WTC11 (cell line): ENCODE measurements around the gene FREM2. TPM values are rescaled to one million over a fixed set of nuclear protein-coding genes. Genes with fewer than 3 reads are reported as not detected.
A peak's percentile ranks its signal among the peaks of the same experiment; 100 is the strongest.

Source experiments
- ATAC-seq: fragments of 200-7000 bp; cut with Tn5 transposase; 2 replicates; pipeline ENCODE4 v1.10.0; 2021; ENCODE audit warnings: mild to moderate bottlenecking, moderate library complexity
- CTCF ChIA-PET: fragments of 300-600 bp; sonication (Branson Sonifier 250); formaldehyde crosslinking; loops from one replicate; lab custom pipeline; 2021; ENCODE audit warnings: antibody characterized with exemption; lab: Charles Lee
- POLR2A ChIA-PET: fragments of 350-600 bp; sonication (Branson Sonifier 250); formaldehyde crosslinking; loops from one replicate; lab custom pipeline; 2021; ENCODE audit warnings: antibody characterized with exemption; lab: Charles Lee
- DNase-seq: peaks from one replicate; pipeline ENCODE4 v3.0.0; 2021; ENCODE audit warnings: low spot score
- H3K27ac Mint-ChIP-seq: 2 replicates; pipeline ENCODE4 v1.8.0; 2021; ENCODE audit warnings: mixed read lengths
- H3K27me3 Mint-ChIP-seq: 2 replicates; pipeline ENCODE4 v1.8.0; 2021; ENCODE audit warnings: low read depth, mild to moderate bottlenecking, moderate library complexity, mixed read lengths
- H3K36me3 Mint-ChIP-seq: 2 replicates; pipeline ENCODE4 v1.8.0; 2021; ENCODE audit warnings: mixed read lengths
- H3K4me1 Mint-ChIP-seq: 2 replicates; pipeline ENCODE4 v1.8.0; 2022; ENCODE audit warnings: mixed read lengths
- H3K4me3 Mint-ChIP-seq: 2 replicates; pipeline ENCODE4 v1.8.0; 2021; ENCODE audit warnings: mild to moderate bottlenecking, moderate library complexity, mixed read lengths
- H3K9me3 Mint-ChIP-seq: 2 replicates; pipeline ENCODE4 v1.8.0; 2021; ENCODE audit warnings: mixed read lengths
- ARID4B ChIP-seq: sonication (generic); formaldehyde crosslinking; IDR thresholded peaks from 2 replicates; pipeline ENCODE4 v1.8.0; 2023; ENCODE audit warnings: missing genetic modification reagents, mild to moderate bottlenecking, borderline replicate concordance
- E2F4 ChIP-seq: sonication (generic); formaldehyde crosslinking; IDR thresholded peaks from 2 replicates; pipeline ENCODE4 v1.8.1; 2022; ENCODE audit warnings: low read depth, mild to moderate bottlenecking, moderate library complexity, missing genetic modification reagents, borderline replicate concordance
- EMX1 ChIP-seq: fragments of 250-450 bp; sonication (Bioruptor Pico); IDR thresholded peaks from 2 replicates; pipeline ENCODE4 v1.8.0; 2021; ENCODE audit warnings: mild to moderate bottlenecking
- ERG ChIP-seq: fragments of 250-450 bp; sonication (Bioruptor Pico); IDR thresholded peaks from 2 replicates; pipeline ENCODE4 v1.8.0; 2021; ENCODE audit warnings: mild to moderate bottlenecking
- GRHL2 ChIP-seq: fragments of 250-450 bp; sonication (Bioruptor Pico); IDR thresholded peaks from 2 replicates; pipeline ENCODE4 v1.8.0; 2022; ENCODE audit warnings: mild to moderate bottlenecking, moderate library complexity; ENCODE audit not compliant: insufficient replicate concordance, severe bottlenecking
- GTF2I ChIP-seq: fragments of 250-450 bp; sonication (Bioruptor Pico); conservative IDR thresholded peaks from 2 replicates; pipeline ENCODE4 v1.4.0; 2021; ENCODE audit warnings: mild to moderate bottlenecking
- HMGA2 ChIP-seq: fragments of 250-450 bp; sonication (Bioruptor Pico); IDR thresholded peaks from 2 replicates; pipeline ENCODE4 v1.4.0; 2021; ENCODE audit warnings: mild to moderate bottlenecking, moderate library complexity
- JUN ChIP-seq: sonication (generic); formaldehyde crosslinking; IDR thresholded peaks from 2 replicates; pipeline ENCODE4 v1.8.0; 2023; ENCODE audit warnings: mild to moderate bottlenecking, missing genetic modification reagents
- MXD4 ChIP-seq: fragments of 250-450 bp; sonication (Bioruptor Pico); IDR thresholded peaks from 2 replicates; pipeline ENCODE4 v1.8.0; 2021; ENCODE audit warnings: mild to moderate bottlenecking, moderate library complexity, borderline replicate concordance
- NFYB ChIP-seq: sonication (generic); formaldehyde crosslinking; conservative IDR thresholded peaks from 2 replicates; pipeline ENCODE4 v1.8.0; 2022; ENCODE audit warnings: low read depth, missing genetic modification reagents
- SMAD4 ChIP-seq: sonication (generic); formaldehyde crosslinking; IDR thresholded peaks from 2 replicates; pipeline ENCODE4 v1.8.0; 2022; ENCODE audit warnings: mild to moderate bottlenecking, missing genetic modification reagents
- SOX15 ChIP-seq: fragments of 250-450 bp; sonication (Bioruptor Pico); IDR thresholded peaks from 2 replicates; pipeline ENCODE4 v1.9.0; 2021; ENCODE audit warnings: mild to moderate bottlenecking
- SP1 ChIP-seq: sonication (generic); formaldehyde crosslinking; conservative IDR thresholded peaks from 2 replicates; pipeline ENCODE4 v1.8.1; 2022; ENCODE audit warnings: missing genetic modification reagents
- TP53 ChIP-seq: sonication (generic); formaldehyde crosslinking; IDR thresholded peaks from 2 replicates; pipeline ENCODE4 v1.8.1; 2023; ENCODE audit warnings: mild to moderate bottlenecking, missing genetic modification reagents
- ZNF121 ChIP-seq: sonication (generic); formaldehyde crosslinking; IDR thresholded peaks from 2 replicates; pipeline ENCODE4 v1.8.0; 2023; ENCODE audit warnings: missing genetic modification reagents
- ZNF232 ChIP-seq: sonication (generic); formaldehyde crosslinking; IDR thresholded peaks from 2 replicates; pipeline ENCODE4 v1.8.0; 2022; ENCODE audit warnings: mild to moderate bottlenecking, missing genetic modification reagents
- ZNF317 ChIP-seq: sonication (generic); formaldehyde crosslinking; IDR thresholded peaks from 2 replicates; pipeline ENCODE4 v1.8.1; 2023; ENCODE audit warnings: low read depth, mild to moderate bottlenecking, moderate library complexity, missing genetic modification reagents, borderline replicate concordance
- ZNF423 ChIP-seq: fragments of 250-450 bp; sonication (Bioruptor Pico); IDR thresholded peaks from 2 replicates; pipeline ENCODE4 v2.1.2; 2022; ENCODE audit warnings: mild to moderate bottlenecking, moderate library complexity
- total RNA-seq: library from RNA; stranded (reverse); gene quantifications from 3 replicates; pipeline ENCODE4 v1.2.3, GENCODE V29; 2021
- TF ChIP-seq, protein P1 (sequence below): sonication (generic); formaldehyde crosslinking; IDR thresholded peaks from 2 replicates; pipeline ENCODE4 v1.8.1; 2023; ENCODE audit warnings: mild to moderate bottlenecking, missing genetic modification reagents, moderate library complexity
- TF ChIP-seq, protein P2 (sequence below): sonication (generic); formaldehyde crosslinking; IDR thresholded peaks from 2 replicates; pipeline ENCODE4 v1.8.1; 2023; ENCODE audit warnings: mild to moderate bottlenecking, moderate library complexity, missing genetic modification reagents
- TF ChIP-seq, protein P3 (sequence below): sonication (generic); formaldehyde crosslinking; IDR thresholded peaks from 2 replicates; pipeline ENCODE4 v1.8.1; 2022; ENCODE audit warnings: mild to moderate bottlenecking, missing genetic modification reagents, moderate library complexity, borderline replicate concordance

The FREM2 gene
- total RNA-seq, 1 experiment from 2014 or later = 23.7 TPM

GRCh38 chr13:38669234-38669964 lies 17.5 kb upstream of the FREM2 start:
- Mint-ChIP-seq H3K27me3 (no peaks in the 10 kb centered on the region), H3K9me3 (0 out of 2 replicates have a peak, but pooled peaks cover 4% of the 10 kb centered on the region), H3K36me3 (no peaks in the 10 kb centered on the region), H3K4me1 (peaks cover 8% of the 10 kb centered on the region), H3K27ac (no peak overlapping the region), H3K4me3 (no peak overlapping the region)
- no peak for DNase-seq
- ATAC-seq = no peak
- TF ChIP-seq SP1 (CRISPR knock-in tag) = no peak
- TF ChIP-seq NFYB = no peak
- no peak for TF ChIP-seq ZNF423 (CRISPR knock-in tag)
- TF ChIP-seq, protein P1, sequence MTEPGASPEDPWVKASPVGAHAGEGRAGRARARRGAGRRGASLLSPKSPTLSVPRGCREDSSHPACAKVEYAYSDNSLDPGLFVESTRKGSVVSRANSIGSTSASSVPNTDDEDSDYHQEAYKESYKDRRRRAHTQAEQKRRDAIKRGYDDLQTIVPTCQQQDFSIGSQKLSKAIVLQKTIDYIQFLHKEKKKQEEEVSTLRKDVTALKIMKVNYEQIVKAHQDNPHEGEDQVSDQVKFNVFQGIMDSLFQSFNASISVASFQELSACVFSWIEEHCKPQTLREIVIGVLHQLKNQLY (CRISPR knock-in tag) = no peak
- no peak for TF ChIP-seq ZNF121 (CRISPR knock-in tag)
- TF ChIP-seq TP53 (CRISPR knock-in tag) = no peak
- TF ChIP-seq GTF2I (CRISPR knock-in tag) = no peak
- no peak for TF ChIP-seq ARID4B (CRISPR knock-in tag)
- no peak for TF ChIP-seq E2F4
- no peak for TF ChIP-seq GRHL2 (CRISPR knock-in tag)
- TF ChIP-seq, protein P2, sequence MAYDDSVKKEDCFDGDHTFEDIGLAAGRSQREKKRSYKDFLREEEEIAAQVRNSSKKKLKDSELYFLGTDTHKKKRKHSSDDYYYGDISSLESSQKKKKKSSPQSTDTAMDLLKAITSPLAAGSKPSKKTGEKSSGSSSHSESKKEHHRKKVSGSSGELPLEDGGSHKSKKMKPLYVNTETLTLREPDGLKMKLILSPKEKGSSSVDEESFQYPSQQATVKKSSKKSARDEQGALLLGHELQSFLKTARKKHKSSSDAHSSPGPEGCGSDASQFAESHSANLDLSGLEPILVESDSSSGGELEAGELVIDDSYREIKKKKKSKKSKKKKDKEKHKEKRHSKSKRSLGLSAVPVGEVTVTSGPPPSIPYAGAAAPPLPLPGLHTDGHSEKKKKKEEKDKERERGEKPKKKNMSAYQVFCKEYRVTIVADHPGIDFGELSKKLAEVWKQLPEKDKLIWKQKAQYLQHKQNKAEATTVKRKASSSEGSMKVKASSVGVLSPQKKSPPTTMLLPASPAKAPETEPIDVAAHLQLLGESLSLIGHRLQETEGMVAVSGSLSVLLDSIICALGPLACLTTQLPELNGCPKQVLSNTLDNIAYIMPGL (CRISPR knock-in tag) = no peak
- TF ChIP-seq SOX15 (CRISPR knock-in tag) = no peak
- no peak for TF ChIP-seq SMAD4 (CRISPR knock-in tag)
- no peak for TF ChIP-seq ZNF232 (CRISPR knock-in tag)
- no peak for TF ChIP-seq JUN (CRISPR knock-in tag)
- CTCF ChIA-PET = interaction anchor here (1.0 to 1.2 kb wide), 2 partner anchors 10 to 202 kb away, joined by 3 to 5 read pairs; no protein-coding TSS in a partner anchor
- POLR2A ChIA-PET = no interaction called here

DNA sequence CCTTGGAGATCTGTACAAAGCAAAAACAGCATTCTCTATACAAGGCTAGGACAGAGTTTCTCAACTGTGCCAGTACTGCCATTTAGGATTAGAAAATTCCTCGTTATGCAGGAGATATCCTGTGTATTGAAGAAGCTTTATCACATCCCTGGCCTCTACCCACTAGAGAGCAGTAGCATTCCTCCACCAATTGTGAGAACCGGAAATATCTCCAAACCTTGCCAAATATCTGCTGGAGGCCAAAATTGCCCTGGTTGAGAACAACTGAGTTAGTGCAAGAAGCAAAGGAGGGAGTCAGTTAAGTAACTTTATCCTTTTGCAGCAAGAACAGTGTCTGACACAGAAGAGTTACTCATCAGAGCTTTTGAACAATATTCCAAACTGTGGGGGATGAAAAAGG lies 16.2 kb upstream of the FREM2 start:
- Mint-ChIP-seq H3K4me3 (no peak overlapping the region), H3K27ac (no peak overlapping the region), H3K9me3 (0 out of 2 replicates have a peak, but pooled peaks cover 4% of the 10 kb centered on the region), H3K4me1 (peaks cover 9% of the 10 kb centered on the region), H3K27me3 (no peaks in the 10 kb centered on the region), H3K36me3 (no peaks in the 10 kb centered on the region)
- TF ChIP-seq, protein P2 (CRISPR knock-in tag) = no peak
- TF ChIP-seq, protein P3, sequence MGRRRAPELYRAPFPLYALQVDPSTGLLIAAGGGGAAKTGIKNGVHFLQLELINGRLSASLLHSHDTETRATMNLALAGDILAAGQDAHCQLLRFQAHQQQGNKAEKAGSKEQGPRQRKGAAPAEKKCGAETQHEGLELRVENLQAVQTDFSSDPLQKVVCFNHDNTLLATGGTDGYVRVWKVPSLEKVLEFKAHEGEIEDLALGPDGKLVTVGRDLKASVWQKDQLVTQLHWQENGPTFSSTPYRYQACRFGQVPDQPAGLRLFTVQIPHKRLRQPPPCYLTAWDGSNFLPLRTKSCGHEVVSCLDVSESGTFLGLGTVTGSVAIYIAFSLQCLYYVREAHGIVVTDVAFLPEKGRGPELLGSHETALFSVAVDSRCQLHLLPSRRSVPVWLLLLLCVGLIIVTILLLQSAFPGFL (CRISPR knock-in tag) = no peak
- no peak for TF ChIP-seq MXD4 (CRISPR knock-in tag)
- no peak for TF ChIP-seq ZNF317 (CRISPR knock-in tag)
- no peak for TF ChIP-seq ERG (CRISPR knock-in tag)
- TF ChIP-seq HMGA2 = no peak
- no peak for TF ChIP-seq NFYB
- TF ChIP-seq EMX1 (CRISPR knock-in tag) = no peak
- ChIA-PET POLR2A (no interaction called here), CTCF (interaction anchor here (0.6 to 1.2 kb wide), 4 partner anchors 9 to 1311 kb away, joined by 3 to 5 read pairs (median 3); no protein-coding TSS in a partner anchor)
- DNase-seq = no peak
- ATAC-seq = peak; percentile 50; the same call in 1 of the 2 replicates
